Body of pancreas (tissue), 4 donors: ENCODE results near the gene TRMU.

Experiments used
- POLR2A ChIP-seq, 3 donors: fragments of 450-650 bp; IDR thresholded peaks; one replicate each; pipeline ENCODE4 v1.6.1; 2016; ENCODE audit warnings: antibody characterized with exemption in 3 of 3, mild to moderate bottlenecking in 2 of 3
- TF ChIP-seq, protein P1 (sequence below), 7 experiments: fragments of 450-650 bp in 4 of 7; fragments of 200-600 bp in 3 of 7; sonication (generic) in 3 of 7; IDR thresholded peaks; one replicate each; pipeline ENCODE4 v1.5.1; 2016 to 2019; ENCODE audit warnings: antibody characterized with exemption in 7 of 7

DNA sequence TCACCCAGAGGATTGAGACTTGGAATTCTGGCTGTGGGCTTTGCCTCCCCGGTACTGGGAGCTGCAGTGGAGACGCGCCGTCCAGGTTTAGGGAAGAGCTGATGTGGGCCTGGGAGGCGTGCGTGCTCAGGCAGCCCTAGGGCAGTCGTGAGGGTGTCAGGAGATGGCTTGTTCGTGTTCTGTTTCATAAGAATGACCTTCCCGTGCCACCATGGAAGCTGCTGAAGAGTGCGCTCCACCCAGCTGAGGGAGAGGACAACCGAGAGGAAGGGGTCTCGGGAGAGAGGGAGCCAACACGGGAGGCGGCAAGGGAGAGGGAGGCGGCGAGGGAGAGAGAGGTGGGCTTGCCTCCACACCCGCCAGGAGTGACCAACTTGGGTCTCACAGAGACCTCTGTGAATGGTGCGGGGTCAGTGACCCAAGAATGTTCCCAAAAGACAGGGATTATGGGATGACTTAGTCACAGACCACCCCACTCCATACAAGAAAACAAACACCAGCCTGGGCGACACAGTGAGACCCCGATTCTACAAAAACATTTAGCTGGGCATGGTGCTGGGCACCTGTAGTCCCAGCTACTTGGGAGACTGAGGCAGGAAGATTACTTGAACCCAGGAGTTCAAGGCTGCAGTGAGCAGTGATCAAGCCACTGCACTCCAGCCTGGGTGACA, 14.7 kb upstream of the TRMU start:
- TF ChIP-seq, protein P1, sequence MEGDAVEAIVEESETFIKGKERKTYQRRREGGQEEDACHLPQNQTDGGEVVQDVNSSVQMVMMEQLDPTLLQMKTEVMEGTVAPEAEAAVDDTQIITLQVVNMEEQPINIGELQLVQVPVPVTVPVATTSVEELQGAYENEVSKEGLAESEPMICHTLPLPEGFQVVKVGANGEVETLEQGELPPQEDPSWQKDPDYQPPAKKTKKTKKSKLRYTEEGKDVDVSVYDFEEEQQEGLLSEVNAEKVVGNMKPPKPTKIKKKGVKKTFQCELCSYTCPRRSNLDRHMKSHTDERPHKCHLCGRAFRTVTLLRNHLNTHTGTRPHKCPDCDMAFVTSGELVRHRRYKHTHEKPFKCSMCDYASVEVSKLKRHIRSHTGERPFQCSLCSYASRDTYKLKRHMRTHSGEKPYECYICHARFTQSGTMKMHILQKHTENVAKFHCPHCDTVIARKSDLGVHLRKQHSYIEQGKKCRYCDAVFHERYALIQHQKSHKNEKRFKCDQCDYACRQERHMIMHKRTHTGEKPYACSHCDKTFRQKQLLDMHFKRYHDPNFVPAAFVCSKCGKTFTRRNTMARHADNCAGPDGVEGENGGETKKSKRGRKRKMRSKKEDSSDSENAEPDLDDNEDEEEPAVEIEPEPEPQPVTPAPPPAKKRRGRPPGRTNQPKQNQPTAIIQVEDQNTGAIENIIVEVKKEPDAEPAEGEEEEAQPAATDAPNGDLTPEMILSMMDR (IDR thresholded peaks at IDR 0.05) = no peak
- no peak for TF ChIP-seq POLR2A (IDR thresholded peaks at IDR 0.05)
